ENCODE measurements around the gene UNC119.

The UNC119 gene

GRCh38 chr17:28545141-28545503 lies 7.3 kb downstream of the UNC119 start:
- in situ Hi-C loops (cut with MboI; ENCODE audit: low sequenced_read_pairs) = no loop called here

GRCh38 chr17:28544402-28545140 lies 7.9 kb downstream of the UNC119 start:
- in situ Hi-C loops (cut with MboI; ENCODE audit: low sequenced_read_pairs) = no loop called here

- in situ Hi-C loops (cut with MboI; ENCODE audit: low sequenced_read_pairs) = no loop called here
Measured at GRCh38 chr17:28541439-28541838, 11.0 kb downstream of the UNC119 start.

GRCh38 chr17:28540231-28540630 lies 12.2 kb downstream of the UNC119 start:
- in situ Hi-C loops (cut with MboI; ENCODE audit: low sequenced_read_pairs) = no loop called here

- in situ Hi-C loops (cut with MboI; ENCODE audit: low sequenced_read_pairs) = loop anchor here (10.0 kb wide), 1 partner anchor 54 kb away; no protein-coding TSS in a partner anchor
Measured at GRCh38 chr17:28538296-28538895, 14.0 kb downstream of the UNC119 start.

GRCh38 chr17:28537219-28537610 lies 15.2 kb downstream of the UNC119 start:
- in situ Hi-C loops (cut with MboI; ENCODE audit: low sequenced_read_pairs) = loop anchor here (10.0 kb wide), 1 partner anchor 52 kb away; no protein-coding TSS in a partner anchor

DNA sequence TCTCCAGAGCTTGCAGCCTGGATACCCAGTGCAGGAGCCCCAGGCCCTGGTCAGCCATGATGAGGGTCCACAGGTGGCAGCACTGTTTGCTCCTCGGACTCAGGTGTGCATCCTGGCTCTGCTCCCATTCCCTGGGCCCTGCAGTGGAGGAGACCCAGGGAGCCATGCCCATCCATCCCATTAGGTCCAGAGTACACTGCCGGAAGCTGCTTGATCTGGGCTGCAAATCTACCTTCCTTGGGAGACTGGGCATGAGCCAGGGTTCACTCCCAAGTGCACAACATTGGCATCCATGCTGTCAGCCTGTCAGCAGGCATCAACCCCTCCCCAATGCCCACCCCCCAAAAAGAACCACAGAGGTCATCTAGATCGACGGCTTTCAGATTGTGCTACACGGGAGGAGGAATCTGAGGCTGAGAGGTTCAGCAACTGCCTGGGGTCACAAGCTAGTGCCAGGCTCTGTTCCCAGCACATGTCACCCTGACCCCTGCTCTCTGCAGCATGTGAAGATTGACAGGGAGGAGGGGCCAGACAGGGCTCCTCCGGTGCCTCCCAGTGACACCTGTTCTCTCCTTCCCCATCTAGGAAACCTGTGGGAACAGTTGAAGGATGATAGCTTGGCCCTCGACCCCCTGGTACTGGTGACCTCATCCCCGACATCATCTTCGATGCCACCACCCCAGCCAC lies 15.7 kb downstream of the UNC119 start:
- in situ Hi-C loops (cut with MboI; ENCODE audit: low sequenced_read_pairs) = loop anchor here (10.0 kb wide), 1 partner anchor 52 kb away; no protein-coding TSS in a partner anchor

GRCh38 chr17:28534740-28535375 lies 17.6 kb downstream of the UNC119 start:
- in situ Hi-C loops (cut with MboI; ENCODE audit: low sequenced_read_pairs) = loop anchor here (10.0 kb wide), 1 partner anchor 50 kb away; no protein-coding TSS in a partner anchor

DNA sequence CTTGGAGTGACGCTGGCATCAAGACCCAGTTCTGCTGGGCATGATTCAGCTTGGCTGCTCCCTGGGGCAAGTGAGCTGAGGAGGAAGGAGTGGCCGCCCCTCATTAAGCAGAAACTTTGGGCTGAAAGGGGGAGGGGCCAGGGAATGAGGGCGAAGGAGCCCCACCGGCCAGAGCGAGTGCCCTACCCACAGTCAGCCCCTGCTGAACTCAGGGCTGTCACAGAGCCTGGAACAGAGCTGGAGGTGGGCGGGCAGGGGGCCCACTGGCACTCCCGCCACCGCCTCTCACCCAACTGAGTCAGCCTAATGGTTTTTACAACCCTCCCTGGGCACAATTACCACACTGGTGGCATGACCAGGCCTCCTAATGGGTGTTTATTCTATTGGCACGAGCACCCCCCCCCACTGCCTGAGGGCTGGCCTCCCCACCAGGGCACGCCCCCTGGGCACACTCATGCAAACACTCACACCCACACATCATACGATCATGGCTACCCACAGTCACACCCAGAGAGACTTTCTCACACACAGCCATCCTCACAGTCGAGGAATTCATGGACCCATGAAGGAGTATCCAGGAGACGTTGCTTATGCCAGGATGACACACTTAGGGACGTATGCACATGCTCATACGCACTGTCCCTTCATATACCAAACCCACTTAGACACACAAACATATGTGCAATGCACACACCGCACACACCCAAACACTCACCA lies 19.2 kb downstream of the UNC119 start:
- in situ Hi-C loops (cut with MboI; ENCODE audit: low sequenced_read_pairs) = loop anchor here (10.0 kb wide), 1 partner anchor 48 kb away; no protein-coding TSS in a partner anchor

- in situ Hi-C loops (cut with MboI; ENCODE audit: low sequenced_read_pairs) = loop anchor here (10.0 kb wide), 1 partner anchor 48 kb away; no protein-coding TSS in a partner anchor
Measured at GRCh38 chr17:28532050-28532960, 20.1 kb downstream of the UNC119 start.

DNA sequence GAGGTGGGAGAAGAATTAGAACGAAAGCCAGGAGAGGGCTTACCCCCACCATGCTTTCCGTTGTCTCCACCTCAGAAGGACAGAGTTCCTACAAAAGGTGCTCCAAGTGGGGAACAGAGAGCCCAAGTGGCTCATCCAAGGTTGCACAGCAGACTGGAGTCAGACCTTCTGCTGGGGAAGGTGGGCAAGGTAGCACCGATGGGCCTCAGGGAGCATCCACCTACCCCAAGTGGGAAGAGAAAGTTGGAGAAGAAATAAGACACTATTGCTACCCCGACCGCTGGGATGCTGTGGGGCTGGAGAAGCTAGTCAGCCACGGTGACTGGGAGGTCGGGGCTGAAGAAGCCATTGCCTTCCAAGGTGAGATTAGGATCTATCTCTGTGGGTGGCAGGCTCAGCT lies 21.5 kb downstream of the UNC119 start:
- in situ Hi-C loops (cut with MboI; ENCODE audit: low sequenced_read_pairs) = loop anchor here (10.0 kb wide), 1 partner anchor 46 kb away; no protein-coding TSS in a partner anchor

DNA sequence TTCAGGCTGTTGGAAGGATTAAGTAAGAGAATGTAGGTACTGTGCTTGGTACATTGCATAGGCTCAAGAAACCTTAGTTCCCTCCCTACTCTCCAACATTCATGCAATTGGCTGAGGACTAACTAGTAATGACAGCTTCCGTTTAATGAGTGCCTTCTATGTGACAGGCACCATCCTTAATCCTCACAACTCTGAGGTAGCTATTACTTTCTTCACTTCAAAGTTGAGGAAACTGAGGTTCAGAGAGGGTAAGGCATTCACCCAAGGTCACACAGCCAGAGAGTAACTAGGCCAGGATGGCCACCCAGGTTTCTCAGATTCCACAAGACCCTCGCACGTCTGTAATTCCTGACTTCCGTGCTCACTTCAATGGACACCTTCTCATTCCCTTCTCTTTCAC lies 22.2 kb downstream of the UNC119 start:
- in situ Hi-C loops (cut with MboI; ENCODE audit: low sequenced_read_pairs) = loop anchor here (10.0 kb wide), 1 partner anchor 45 kb away; no protein-coding TSS in a partner anchor

DNA sequence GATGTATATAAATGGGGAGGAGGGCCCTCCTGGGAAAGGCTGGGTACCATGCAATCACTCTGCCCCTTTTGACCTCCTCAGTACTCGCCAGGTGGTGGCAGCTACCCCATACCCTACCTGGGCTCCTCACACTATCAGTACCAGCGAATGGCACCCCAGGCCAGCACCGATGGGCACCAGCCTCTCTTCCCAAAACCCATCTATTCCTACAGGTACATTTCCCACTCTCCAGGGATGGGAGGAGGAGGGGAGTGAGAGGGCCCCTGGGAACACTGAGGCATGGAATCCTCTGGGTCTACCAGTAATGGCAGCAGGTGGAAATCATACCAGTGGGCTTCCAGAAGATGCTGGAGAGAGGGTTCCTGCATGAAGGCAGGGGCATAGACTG lies 23.4 kb downstream of the UNC119 start:
- in situ Hi-C loops (cut with MboI; ENCODE audit: low sequenced_read_pairs) = no loop called here

- in situ Hi-C loops (cut with MboI; ENCODE audit: low sequenced_read_pairs) = no loop called here
Measured at GRCh38 chr17:28528327-28529012, 24.0 kb downstream of the UNC119 start.

DNA sequence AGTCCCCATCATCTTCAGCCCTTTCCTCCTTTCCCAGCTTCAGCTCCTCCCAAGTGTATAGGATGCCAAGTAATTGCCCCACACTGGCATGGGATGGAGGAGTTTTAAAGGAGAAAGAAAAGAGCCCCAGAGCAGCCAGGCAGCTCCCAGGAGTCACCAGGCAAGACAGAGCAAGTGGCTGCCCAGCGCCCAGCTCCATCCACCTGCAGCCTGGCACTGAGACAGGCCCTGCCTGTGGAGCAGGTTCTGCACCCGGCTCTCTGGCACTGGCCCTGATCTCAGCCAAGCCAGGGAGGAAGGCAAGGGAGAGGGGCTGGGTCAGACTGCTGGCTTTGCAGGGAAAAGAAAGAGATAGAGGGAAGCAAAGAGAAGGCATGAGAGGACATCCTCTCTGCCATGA lies 24.6 kb downstream of the UNC119 start:
- in situ Hi-C loops (cut with MboI; ENCODE audit: low sequenced_read_pairs) = no loop called here

GRCh38 chr17:28527181-28527681 lies 25.2 kb downstream of the UNC119 start:
- in situ Hi-C loops (cut with MboI; ENCODE audit: low sequenced_read_pairs) = no loop called here

- in situ Hi-C loops (cut with MboI; ENCODE audit: low sequenced_read_pairs) = no loop called here
Measured at GRCh38 chr17:28526381-28526780, 26.0 kb downstream of the UNC119 start.
